Activated CD4-positive, alpha-beta T cell treated with anti-CD3 and anti-CD28 coated beads for 36 hours (primary cell): ENCODE data around the gene PKNOX1. TPM values are rescaled to one million over a fixed set of nuclear protein-coding genes. Genes with fewer than 3 reads are reported as not detected.
"Not testable (repeated sequence)": the region's sequence is repeated elsewhere in the genome, so short reads cannot be mapped to it uniquely, and the experiment has no call there.

Experiments used
- ATAC-seq: fragments of 200-7000 bp; cut with Tn5 transposase; one replicate; pipeline ENCODE4 v1.10.0; 2021; ENCODE audit warnings: mild to moderate bottlenecking, moderate library complexity
- CTCF ChIA-PET: fragments of 350-600 bp; sonication (Branson Sonifier 250); formaldehyde crosslinking; loops from one replicate; lab custom pipeline; 2021; ENCODE audit warnings: antibody characterized with exemption; lab: Charles Lee
- POLR2A ChIA-PET: fragments of 350-600 bp; sonication (Branson Sonifier 250); formaldehyde crosslinking; loops from one replicate; lab custom pipeline; 2021; ENCODE audit warnings: antibody characterized with exemption, inconsistent platforms; lab: Charles Lee
- DNase-seq: peaks from one replicate; pipeline ENCODE4 v3.0.0-alpha.2; 2020
- H3K27ac Mint-ChIP-seq: one replicate; pipeline ENCODE4 v1.8.0; 2021; ENCODE audit warnings: mixed read lengths
- H3K27me3 Mint-ChIP-seq: one replicate; pipeline ENCODE4 v1.8.0; 2021; ENCODE audit warnings: mixed read lengths
- H3K36me3 Mint-ChIP-seq: one replicate; pipeline ENCODE4 v1.8.0; 2021; ENCODE audit warnings: low read depth, mixed read lengths
- H3K4me1 Mint-ChIP-seq: one replicate; pipeline ENCODE4 v1.8.0; 2021; ENCODE audit warnings: mixed read lengths
- H3K4me3 Mint-ChIP-seq: one replicate; pipeline ENCODE4 v1.8.0; 2021; ENCODE audit warnings: mild to moderate bottlenecking, moderate library complexity, mixed read lengths
- H3K9me3 Mint-ChIP-seq: one replicate; pipeline ENCODE4 v1.8.0; 2021; ENCODE audit warnings: low read depth, mixed read lengths
- intact Hi-C, 2 experiments: fragments of 100-400 bp; cut with DNase I in 1 of 2; cut with micrococcal nuclease in 1 of 2; formaldehyde crosslinking; loops; one replicate each; pipeline versions ENCODE4 v1.14.2 to v1.15.1; 2022 to 2024; cut with DNase I, micrococcal nuclease
- microRNA-seq: library from miRNA; unstranded; fragments of <30 nt; microRNA quantifications from one replicate; pipeline ENCODE4 v1.2.0, GENCODE V29; 2021; ENCODE audit warnings: borderline replicate concordance
- total RNA-seq, 2 experiments: library from RNA; stranded (reverse); gene quantifications; one replicate each; pipeline ENCODE4 v1.2.3, GENCODE V29; 2021

PKNOX1 gene
- total RNA-seq, 2 experiments from 2014 or later: 13.4 to 14.8 TPM

GRCh38 chr21:43072742-43073141 is 98.4 kb downstream of the PKNOX1 start:
- intact Hi-C loops, H3K27me3 Mint-ChIP-seq, H3K9me3 Mint-ChIP-seq, CTCF ChIA-PET, ATAC-seq, DNase-seq, H3K4me3 Mint-ChIP-seq, H3K36me3 Mint-ChIP-seq, POLR2A ChIA-PET, H3K27ac Mint-ChIP-seq, H3K4me1 Mint-ChIP-seq: not testable (repeated sequence)

DNA sequence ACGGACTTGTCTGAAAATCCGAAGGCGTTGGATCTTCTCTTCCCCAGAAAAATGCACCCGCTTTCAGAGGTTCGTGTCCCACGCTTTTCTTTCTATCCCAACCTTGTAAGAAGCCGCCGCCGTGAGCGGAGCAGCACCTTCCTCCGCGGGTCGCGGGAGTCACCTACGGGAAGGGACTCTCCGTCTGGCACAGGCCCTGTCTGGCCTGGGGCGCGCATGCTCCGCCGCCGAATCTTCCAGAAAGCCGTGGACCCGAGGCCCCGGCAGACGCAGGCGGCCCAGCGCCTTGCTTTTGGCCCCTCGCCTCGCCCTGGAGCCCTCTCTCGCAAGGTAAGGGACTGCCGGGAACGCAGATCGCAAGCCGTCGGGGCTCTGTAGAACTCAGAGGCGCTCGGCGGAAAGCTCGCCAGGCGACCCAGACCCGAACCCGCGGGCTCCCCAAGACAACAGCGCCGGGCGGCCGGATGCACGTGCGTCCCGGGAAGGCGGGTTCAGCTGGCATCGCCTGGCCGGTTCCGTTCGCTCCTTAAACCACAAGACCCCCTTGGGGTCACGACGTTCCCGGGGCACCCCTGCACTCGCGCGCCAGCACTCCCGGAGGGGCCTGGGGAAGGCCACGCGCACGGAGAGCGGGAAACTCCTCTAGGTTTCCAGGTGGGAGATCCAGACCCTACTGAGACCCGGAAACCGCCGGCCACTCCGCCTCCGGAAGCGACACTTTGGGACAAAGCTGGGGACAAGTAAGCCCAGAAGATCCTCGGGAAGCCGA is 100.2 kb downstream of the PKNOX1 start:
- intact Hi-C loops, H3K9me3 Mint-ChIP-seq, H3K4me3 Mint-ChIP-seq, H3K27me3 Mint-ChIP-seq, H3K4me1 Mint-ChIP-seq, H3K27ac Mint-ChIP-seq, CTCF ChIA-PET, H3K36me3 Mint-ChIP-seq, DNase-seq, POLR2A ChIA-PET: not testable (repeated sequence)
- ATAC-seq: peak; percentile 43

- H3K4me1 Mint-ChIP-seq, H3K4me3 Mint-ChIP-seq, intact Hi-C loops, H3K27ac Mint-ChIP-seq, DNase-seq, POLR2A ChIA-PET, CTCF ChIA-PET, H3K36me3 Mint-ChIP-seq, H3K9me3 Mint-ChIP-seq, H3K27me3 Mint-ChIP-seq: not testable (repeated sequence)
- ATAC-seq: peak; percentile 66
These were observed 101.0 kb downstream of the PKNOX1 start, which contains the start of gene CBS for GRCh38 chr21:43075170-43076022. Gene CBS, minus strand, starts transcription at chr21:43075835. Its CDS starts 3,642 bp downstream, at chr21:43072193.

- H3K4me1 Mint-ChIP-seq, intact Hi-C loops, H3K36me3 Mint-ChIP-seq, H3K27me3 Mint-ChIP-seq, H3K4me3 Mint-ChIP-seq, POLR2A ChIA-PET, H3K9me3 Mint-ChIP-seq, DNase-seq, H3K27ac Mint-ChIP-seq, CTCF ChIA-PET: not testable (repeated sequence)
- ATAC-seq: peak; percentile 28
These were observed 101.8 kb downstream of the PKNOX1 start for GRCh38 chr21:43076023-43076637.

DNA sequence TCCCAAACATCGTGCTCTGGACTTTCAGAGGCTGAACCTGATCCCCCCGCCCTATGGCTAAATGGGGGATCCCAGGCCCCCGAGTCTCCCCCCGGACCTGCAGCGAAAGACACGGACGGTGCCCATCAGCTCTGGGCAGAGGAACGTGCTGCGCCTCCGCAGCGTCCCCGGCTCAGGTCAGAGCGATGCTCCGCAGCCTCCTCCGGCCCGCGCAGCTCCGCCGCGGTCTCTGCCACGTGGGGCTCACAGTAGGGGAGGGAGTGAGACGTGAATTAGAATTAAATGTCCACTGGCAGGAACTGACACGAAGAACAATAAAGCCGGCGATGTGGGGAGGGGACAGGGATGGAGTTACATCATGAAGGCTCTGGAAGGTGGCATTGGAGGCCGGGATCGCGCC is 102.3 kb downstream of the PKNOX1 start:
- H3K27ac Mint-ChIP-seq, DNase-seq, H3K4me1 Mint-ChIP-seq, intact Hi-C loops, H3K4me3 Mint-ChIP-seq, H3K36me3 Mint-ChIP-seq, CTCF ChIA-PET, H3K27me3 Mint-ChIP-seq, POLR2A ChIA-PET, ATAC-seq, H3K9me3 Mint-ChIP-seq: not testable (repeated sequence)

DNA sequence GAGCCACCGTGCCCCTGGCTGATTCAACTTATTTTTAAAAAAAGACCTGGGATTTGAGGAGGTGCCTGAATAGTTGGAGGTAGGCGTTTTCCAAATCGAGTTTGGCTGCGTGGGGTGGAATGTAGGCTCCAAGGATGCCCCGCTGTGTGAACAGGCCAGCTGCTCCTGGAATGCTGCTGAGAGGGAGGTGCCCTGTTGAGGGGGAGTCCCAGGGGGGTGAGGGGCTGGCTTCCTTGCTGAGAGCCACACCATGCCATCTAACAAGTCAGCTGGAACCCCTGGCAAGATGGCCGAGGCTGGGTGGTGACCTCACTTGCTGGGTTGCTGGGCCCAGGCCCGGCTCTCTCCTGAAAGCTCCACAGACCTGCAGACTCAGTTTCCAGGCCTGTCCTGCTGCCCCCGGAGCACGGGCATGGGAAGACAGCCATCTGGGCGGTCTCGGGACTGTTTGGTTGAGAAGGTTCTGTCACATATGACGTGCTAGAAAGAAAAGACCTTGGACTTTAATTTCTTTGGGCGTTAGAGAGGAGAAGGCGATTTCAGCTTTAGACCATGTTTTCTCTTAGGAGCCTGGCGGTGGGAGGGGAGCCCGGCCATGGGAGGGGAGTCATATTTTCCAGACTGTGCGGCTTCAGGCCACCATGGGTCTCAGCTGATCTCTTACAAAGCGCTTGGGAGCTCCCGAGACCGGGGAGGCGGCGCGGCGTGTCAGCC is 108.4 kb downstream of the PKNOX1 start:
- H3K4me3 Mint-ChIP-seq, H3K27ac Mint-ChIP-seq, H3K36me3 Mint-ChIP-seq, DNase-seq, CTCF ChIA-PET, H3K9me3 Mint-ChIP-seq, intact Hi-C loops, H3K4me1 Mint-ChIP-seq, POLR2A ChIA-PET, H3K27me3 Mint-ChIP-seq, ATAC-seq: not testable (repeated sequence)

Small RNAs within 50 kb of the gene (microRNA-seq; reads per million reads assigned to microRNA genes)
- not detected for gene MIR5692B

Other genes with a start within 250 kb of the PKNOX1 start
- gene WDR4, start 95.0 kb upstream of the PKNOX1 start, total RNA-seq: 10 to 100 TPM; 34.0 to 46.5 TPM
- gene NDUFV3, start 81.3 kb upstream of the PKNOX1 start, total RNA-seq: 10 to 100 TPM; 24.6 to 31.8 TPM
- 1 to 10 TPM in 1 of 2 experiments, under 1 TPM in 1; 0.91 to 1.4 TPM for gene ERVH48-1, start 48.9 kb upstream of the PKNOX1 start, total RNA-seq
- 10 to 100 TPM; 88.3 to 98.5 TPM for gene CBS, start 101.3 kb downstream of the PKNOX1 start, total RNA-seq
- gene U2AF1, start 133.0 kb downstream of the PKNOX1 start, total RNA-seq: 100 to 1,000 TPM in 1 of 2 experiments, 1 to 10 TPM in 1; 5.3 to 199 TPM
- not detected for gene CRYAA, start 194.4 kb downstream of the PKNOX1 start, total RNA-seq